ENCODE data around the gene GRB10. TPM values are rescaled to one million over a fixed set of nuclear protein-coding genes. Genes with fewer than 3 reads are reported as not detected.

GRB10 gene
- total RNA-seq, 4 donors from 2014 or later = 33.9 to 72.6 (median 41.8) TPM

- TF ChIP-seq CTCF (IDR thresholded peaks at IDR 0.05) (no peak), POLR2A (IDR thresholded peaks at IDR 0.05) (no peak)
- no peaks in the 10 kb centered on the region for H3K9me3 ChIP-seq
- no peaks in the 10 kb centered on the region for H3K36me3 ChIP-seq
- H3K4me3 ChIP-seq = no peak overlapping the region
- H3K27me3 ChIP-seq = no peaks in the 10 kb centered on the region
- no peak for DNase-seq
- H3K27ac ChIP-seq = no peak overlapping the region
- no peaks in the 10 kb centered on the region for H3K4me1 ChIP-seq
- intact Hi-C loops (cut with DNase I; ENCODE audit: low total_unique reads) = no loop called here
These were observed 170.0 kb downstream of the GRB10 start for GRCh38 chr7:50612704-50613103.

- Histone ChIP-seq H3K27me3 (no peaks in the 10 kb centered on the region), H3K9me3 (no peaks in the 10 kb centered on the region), H3K4me1 (no peaks in the 10 kb centered on the region), H3K27ac (no peak overlapping the region), H3K4me3 (no peak overlapping the region), H3K36me3 (no peaks in the 10 kb centered on the region)
- intact Hi-C loops (cut with DNase I; ENCODE audit: low total_unique reads) = no loop called here
- TF ChIP-seq CTCF (IDR thresholded peaks at IDR 0.05) = no peak
- no peak for DNase-seq
These were observed 172.0 kb downstream of the GRB10 start for GRCh38 chr7:50610521-50611277.

- H3K27ac ChIP-seq = no peak overlapping the region
- intact Hi-C loops (cut with DNase I; ENCODE audit: low total_unique reads) = no loop called here
- H3K27me3 ChIP-seq = no peaks in the 10 kb centered on the region
These were observed 174.3 kb downstream of the GRB10 start for GRCh38 chr7:50608196-50608906.

GRCh38 chr7:50607524-50608125, 175.1 kb downstream of the GRB10 start:
- intact Hi-C loops (cut with DNase I; ENCODE audit: low total_unique reads) = no loop called here
- Histone ChIP-seq H3K4me3 (no peak overlapping the region), H3K27me3 (no peaks in the 10 kb centered on the region), H3K36me3 (no peaks in the 10 kb centered on the region), H3K4me1 (no peaks in the 10 kb centered on the region), H3K27ac (no peak overlapping the region), H3K9me3 (no peaks in the 10 kb centered on the region)
- no peak for TF ChIP-seq CTCF (IDR thresholded peaks at IDR 0.05)
- TF ChIP-seq POLR2A (IDR thresholded peaks at IDR 0.05) = no peak
- DNase-seq = no peak

More at GRCh38 chr7:50608196-50608906, 174.3 kb downstream of the GRB10 start:
- Histone ChIP-seq H3K4me1 (no peaks in the 10 kb centered on the region), H3K4me3 (no peak overlapping the region), H3K36me3 (no peaks in the 10 kb centered on the region), H3K9me3 (no peaks in the 10 kb centered on the region)
- DNase-seq = no peak
- TF ChIP-seq POLR2A (IDR thresholded peaks at IDR 0.05) = no peak
- TF ChIP-seq CTCF (IDR thresholded peaks at IDR 0.05) = no peak

GRCh38 chr7:50605059-50605458, 177.6 kb downstream of the GRB10 start:
- Histone ChIP-seq H3K4me1 (no peaks in the 10 kb centered on the region), H3K4me3 (no peak overlapping the region), H3K36me3 (no peaks in the 10 kb centered on the region), H3K27ac (no peak overlapping the region), H3K9me3 (no peaks in the 10 kb centered on the region), H3K27me3 (no peaks in the 10 kb centered on the region)
- TF ChIP-seq CTCF (IDR thresholded peaks at IDR 0.05) (no peak), POLR2A (IDR thresholded peaks at IDR 0.05) (no peak)
- intact Hi-C loops (cut with DNase I; ENCODE audit: low total_unique reads) = no loop called here
- DNase-seq = no peak

Data from uterus (tissue), 4 donors.